ENCODE data around the gene DTX3.

DTX3 gene

DNA sequence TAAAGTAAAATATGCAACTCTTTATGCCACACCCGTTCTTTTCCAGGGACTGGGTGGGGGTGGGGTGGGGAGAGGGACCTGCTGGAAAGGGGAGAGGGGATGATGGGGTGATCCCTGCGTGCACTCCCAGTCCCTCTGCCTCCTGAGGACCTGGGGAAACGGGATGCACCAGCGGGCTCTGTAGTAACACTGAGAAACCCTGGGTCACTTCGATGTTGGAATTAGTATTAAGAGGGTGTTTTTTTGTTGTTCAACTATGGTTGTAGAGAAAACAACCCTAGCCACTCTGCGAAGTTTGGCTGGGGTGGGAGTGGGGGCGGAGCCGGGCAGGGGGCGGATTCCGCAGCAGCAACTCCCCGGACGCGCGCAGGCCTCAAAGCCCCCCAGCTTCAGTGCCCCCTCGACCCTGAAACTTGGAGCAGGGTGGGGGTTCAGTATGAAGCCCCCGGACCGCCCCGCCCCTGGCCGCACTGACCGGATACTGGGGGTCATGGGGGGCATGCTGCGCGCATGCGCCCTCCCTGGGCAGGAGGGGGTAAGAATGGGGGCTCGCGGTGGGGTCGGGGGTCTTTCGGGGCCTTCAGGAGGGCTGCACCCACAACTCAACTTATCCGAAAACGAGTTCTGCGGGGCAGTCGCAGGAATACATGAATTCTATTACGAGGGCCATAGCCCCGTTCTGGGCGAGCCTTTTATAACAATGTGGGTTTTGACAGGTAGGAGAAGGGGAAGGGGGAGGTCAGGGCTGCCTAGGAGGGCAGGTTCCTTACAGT, 5.3 kb downstream of the DTX3 start:
- Histone ChIP-seq H3K4me3 (ENCODE audit: low read length) (peak overlapping the region; percentile 69), H3K27ac (ENCODE audit: low read length) (no peak overlapping the region), H3K9me3 (ENCODE audit: control insufficient read depth, low read depth, low read length) (no peaks in the 10 kb centered on the region), H3K27me3 (ENCODE audit: control insufficient read depth, insufficient read depth, low read length) (peaks cover 42% of the 10 kb centered on the region), H3K4me1 (ENCODE audit: control insufficient read depth, low read depth, low read length) (peaks cover 29% of the 10 kb centered on the region), H3K36me3 (ENCODE audit: control insufficient read depth, low read depth, low read length) (peaks cover 4% of the 10 kb centered on the region), H3K9ac (ENCODE audit: low read length) (no peak overlapping the region)

DNA sequence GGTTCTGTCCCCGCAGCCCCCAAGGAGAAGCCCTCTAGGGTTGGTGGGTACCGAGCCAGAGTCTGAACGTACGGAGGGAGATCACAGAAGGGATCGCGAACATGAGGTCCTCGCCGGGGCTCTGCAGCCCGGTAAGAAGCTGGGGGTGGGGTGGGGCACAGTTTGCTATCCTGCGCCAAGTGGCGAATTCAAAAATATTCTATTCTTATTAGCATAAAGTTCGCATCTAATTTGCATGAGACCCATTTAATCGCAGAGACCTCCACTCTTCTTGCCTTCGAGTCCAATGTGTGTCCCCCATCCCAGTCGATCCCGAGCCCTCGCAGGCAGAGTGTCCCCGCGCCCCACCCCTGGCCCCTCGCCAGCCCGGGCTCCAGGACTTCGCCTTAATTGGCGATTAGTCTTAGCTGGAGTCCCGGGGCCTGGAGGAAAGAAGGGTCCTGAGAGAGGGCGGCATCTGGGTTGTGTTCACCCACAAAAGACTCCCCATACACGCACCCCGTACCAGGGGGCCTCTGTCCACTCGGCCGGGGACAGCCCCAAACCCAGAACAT, 6.0 kb downstream of the DTX3 start:
- Histone ChIP-seq H3K27me3 (ENCODE audit: control insufficient read depth, insufficient read depth, low read length) (peaks cover 49% of the 10 kb centered on the region), H3K27ac (ENCODE audit: low read length) (no peak overlapping the region), H3K4me3 (ENCODE audit: low read length) (peak overlapping the region; percentile 69), H3K9me3 (ENCODE audit: control insufficient read depth, low read depth, low read length) (no peaks in the 10 kb centered on the region), H3K4me1 (ENCODE audit: control insufficient read depth, low read depth, low read length) (peaks cover 25% of the 10 kb centered on the region), H3K9ac (ENCODE audit: low read length) (no peak overlapping the region), H3K36me3 (ENCODE audit: control insufficient read depth, low read depth, low read length) (peaks cover 4% of the 10 kb centered on the region)

- H3K9me3 ChIP-seq (ENCODE audit: control insufficient read depth, low read depth, low read length) = no peaks in the 10 kb centered on the region
- peak within 1 kb of the TSS; percentile 69 for H3K4me3 ChIP-seq (ENCODE audit: low read length)
- H3K27ac ChIP-seq (ENCODE audit: low read length) = no peak within 1 kb of the TSS
- H3K27me3 ChIP-seq (ENCODE audit: control insufficient read depth, insufficient read depth, low read length) = peaks cover 51% of the 10 kb centered on the region
- peaks cover 4% of the 10 kb centered on the region for H3K36me3 ChIP-seq (ENCODE audit: control insufficient read depth, low read depth, low read length)
- H3K4me1 ChIP-seq (ENCODE audit: control insufficient read depth, low read depth, low read length) = peaks cover 21% of the 10 kb centered on the region
- H3K9ac ChIP-seq (ENCODE audit: low read length) = no peak within 1 kb of the TSS
Observed at GRCh38 chr12:57611108-57611826, 6.6 kb downstream of the DTX3 start, which contains the start of gene ARHGEF25. Gene ARHGEF25 (plus strand): TSS chr12:57611435. CDS start chr12:57611895, 460 bp downstream.

DNA sequence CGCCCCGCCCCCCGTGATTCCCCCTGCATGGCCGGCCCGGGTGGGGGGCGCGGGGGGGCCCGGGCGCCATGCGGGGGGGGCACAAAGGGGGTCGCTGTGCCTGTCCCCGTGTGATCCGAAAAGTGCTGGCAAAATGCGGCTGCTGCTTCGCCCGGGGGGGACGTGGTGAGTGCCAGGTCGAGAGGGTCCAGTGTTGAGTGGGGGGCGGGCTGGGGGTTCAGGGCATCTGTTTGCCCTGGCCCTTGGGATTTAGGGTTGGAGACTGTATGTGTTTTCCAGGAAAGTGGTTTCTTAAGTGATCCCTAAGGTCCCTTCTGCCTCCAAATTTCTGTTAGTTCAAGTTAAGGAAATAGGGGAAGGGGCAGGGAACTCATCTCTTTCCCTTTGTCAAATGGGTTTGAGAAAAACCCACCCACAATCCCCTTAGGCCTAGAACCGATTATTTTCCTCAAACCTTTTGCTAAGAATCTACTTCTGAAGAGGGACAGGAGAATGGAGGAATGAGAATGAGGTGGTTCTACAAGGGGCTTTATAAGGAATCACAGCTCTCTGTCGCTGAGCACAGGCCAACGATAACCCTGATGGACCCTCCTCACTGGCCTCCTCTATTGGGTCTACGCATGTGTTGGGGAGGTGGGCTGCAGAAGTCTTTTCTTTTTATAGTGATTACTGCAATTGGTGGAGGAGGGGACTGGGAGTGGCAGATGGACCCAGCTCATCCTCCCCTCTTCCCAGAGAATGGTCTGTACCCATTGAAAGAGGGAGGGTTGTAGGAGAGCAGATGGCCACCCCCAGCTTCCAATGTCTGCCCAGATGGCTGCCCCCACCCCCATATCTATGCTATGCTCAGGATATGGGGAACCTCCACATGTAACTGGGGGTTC, 7.4 kb downstream of the DTX3 start:
- Histone ChIP-seq H3K27ac (ENCODE audit: low read length) (no peak overlapping the region), H3K9me3 (ENCODE audit: control insufficient read depth, low read depth, low read length) (no peaks in the 10 kb centered on the region), H3K36me3 (ENCODE audit: control insufficient read depth, low read depth, low read length) (peaks cover 4% of the 10 kb centered on the region), H3K4me3 (ENCODE audit: low read length) (peak overlapping the region; percentile 69), H3K4me1 (ENCODE audit: control insufficient read depth, low read depth, low read length) (peaks cover 21% of the 10 kb centered on the region), H3K27me3 (ENCODE audit: control insufficient read depth, insufficient read depth, low read length) (peaks cover 56% of the 10 kb centered on the region), H3K9ac (ENCODE audit: low read length) (no peak overlapping the region)

GRCh38 chr12:57612711-57613426, 8.2 kb downstream of the DTX3 start:
- H3K36me3 ChIP-seq (ENCODE audit: control insufficient read depth, low read depth, low read length) = no peaks in the 10 kb centered on the region
- H3K9ac ChIP-seq (ENCODE audit: low read length) = no peak overlapping the region
- peaks cover 64% of the 10 kb centered on the region for H3K27me3 ChIP-seq (ENCODE audit: control insufficient read depth, insufficient read depth, low read length)
- H3K27ac ChIP-seq (ENCODE audit: low read length) = no peak overlapping the region
- no peaks in the 10 kb centered on the region for H3K9me3 ChIP-seq (ENCODE audit: control insufficient read depth, low read depth, low read length)
- H3K4me1 ChIP-seq (ENCODE audit: control insufficient read depth, low read depth, low read length) = peaks cover 21% of the 10 kb centered on the region
- no peak overlapping the region for H3K4me3 ChIP-seq (ENCODE audit: low read length)

DNA sequence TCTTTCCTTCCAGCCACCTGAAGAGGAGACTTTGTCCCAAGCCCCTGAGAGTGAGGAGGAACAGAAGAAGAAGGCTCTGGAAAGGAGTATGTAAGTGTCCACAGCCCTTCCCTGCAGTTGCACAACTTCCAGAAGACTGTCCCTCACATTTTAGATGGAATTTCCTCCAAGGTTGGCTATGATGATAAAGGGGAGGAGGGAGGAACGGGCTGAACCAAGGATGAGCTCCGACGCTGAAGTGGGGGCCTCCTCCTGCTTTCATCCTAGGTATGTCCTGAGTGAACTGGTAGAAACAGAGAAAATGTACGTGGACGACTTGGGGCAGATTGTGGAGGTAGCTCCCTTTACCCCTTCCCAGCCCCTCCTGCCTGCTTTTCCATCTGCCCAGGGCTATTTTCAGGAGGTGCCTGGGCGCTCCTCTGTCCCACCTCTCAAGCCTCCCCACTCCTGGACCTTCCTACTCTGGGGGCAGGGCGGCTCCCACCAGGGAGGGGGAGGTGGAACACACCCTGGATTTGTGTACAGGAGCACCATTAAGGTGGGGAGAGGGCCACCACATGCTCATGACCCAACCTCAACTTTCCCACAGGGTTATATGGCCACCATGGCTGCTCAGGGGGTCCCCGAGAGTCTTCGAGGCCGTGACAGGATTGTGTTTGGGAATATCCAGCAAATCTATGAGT, 8.9 kb downstream of the DTX3 start:
- no peak overlapping the region for H3K9ac ChIP-seq (ENCODE audit: low read length)
- no peaks in the 10 kb centered on the region for H3K36me3 ChIP-seq (ENCODE audit: control insufficient read depth, low read depth, low read length)
- H3K27ac ChIP-seq (ENCODE audit: low read length) = no peak overlapping the region
- H3K4me3 ChIP-seq (ENCODE audit: low read length) = no peak overlapping the region
- peaks cover 71% of the 10 kb centered on the region for H3K27me3 ChIP-seq (ENCODE audit: control insufficient read depth, insufficient read depth, low read length)
- peaks cover 21% of the 10 kb centered on the region for H3K4me1 ChIP-seq (ENCODE audit: control insufficient read depth, low read depth, low read length)
- H3K9me3 ChIP-seq (ENCODE audit: control insufficient read depth, low read depth, low read length) = no peaks in the 10 kb centered on the region

DNA sequence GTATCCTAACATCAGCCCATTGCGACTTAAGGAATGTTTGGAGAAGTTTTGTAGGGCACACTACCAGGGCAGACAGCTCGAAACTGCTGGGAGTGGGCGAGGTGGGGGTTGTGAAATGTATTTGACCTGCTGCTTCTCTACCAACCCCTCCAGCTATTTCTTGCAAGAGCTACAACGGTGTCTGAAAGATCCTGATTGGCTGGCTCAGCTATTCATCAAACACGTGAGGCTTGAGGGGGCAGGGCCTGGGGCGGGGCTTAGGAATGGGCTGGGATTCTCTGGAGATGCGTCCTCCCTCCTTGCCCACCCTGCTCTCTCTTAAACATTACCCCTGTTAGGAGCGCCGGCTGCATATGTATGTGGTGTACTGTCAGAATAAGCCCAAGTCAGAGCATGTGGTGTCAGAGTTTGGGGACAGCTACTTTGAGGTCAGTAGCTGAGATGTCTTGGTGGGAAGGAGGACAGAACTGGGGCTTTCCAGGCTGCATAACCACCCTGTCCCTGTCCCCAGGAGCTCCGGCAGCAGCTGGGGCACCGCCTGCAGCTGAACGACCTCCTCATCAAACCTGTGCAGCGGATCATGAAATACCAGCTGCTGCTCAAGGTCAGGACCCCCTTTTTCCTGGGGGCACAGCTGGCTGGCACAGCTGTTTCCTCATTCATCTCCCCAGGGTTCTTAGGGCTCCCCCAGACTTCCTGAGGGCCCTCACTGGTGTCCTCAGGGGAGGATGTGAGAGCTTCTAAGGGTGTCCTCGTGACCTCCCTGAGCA, 9.7 kb downstream of the DTX3 start:
- no peaks in the 10 kb centered on the region for H3K36me3 ChIP-seq (ENCODE audit: control insufficient read depth, low read depth, low read length)
- no peaks in the 10 kb centered on the region for H3K9me3 ChIP-seq (ENCODE audit: control insufficient read depth, low read depth, low read length)
- peaks cover 13% of the 10 kb centered on the region for H3K4me1 ChIP-seq (ENCODE audit: control insufficient read depth, low read depth, low read length)
- no peak overlapping the region for H3K27ac ChIP-seq (ENCODE audit: low read length)
- H3K9ac ChIP-seq (ENCODE audit: low read length) = no peak overlapping the region
- H3K27me3 ChIP-seq (ENCODE audit: control insufficient read depth, insufficient read depth, low read length) = peaks cover 79% of the 10 kb centered on the region
- no peak overlapping the region for H3K4me3 ChIP-seq (ENCODE audit: low read length)

DNA sequence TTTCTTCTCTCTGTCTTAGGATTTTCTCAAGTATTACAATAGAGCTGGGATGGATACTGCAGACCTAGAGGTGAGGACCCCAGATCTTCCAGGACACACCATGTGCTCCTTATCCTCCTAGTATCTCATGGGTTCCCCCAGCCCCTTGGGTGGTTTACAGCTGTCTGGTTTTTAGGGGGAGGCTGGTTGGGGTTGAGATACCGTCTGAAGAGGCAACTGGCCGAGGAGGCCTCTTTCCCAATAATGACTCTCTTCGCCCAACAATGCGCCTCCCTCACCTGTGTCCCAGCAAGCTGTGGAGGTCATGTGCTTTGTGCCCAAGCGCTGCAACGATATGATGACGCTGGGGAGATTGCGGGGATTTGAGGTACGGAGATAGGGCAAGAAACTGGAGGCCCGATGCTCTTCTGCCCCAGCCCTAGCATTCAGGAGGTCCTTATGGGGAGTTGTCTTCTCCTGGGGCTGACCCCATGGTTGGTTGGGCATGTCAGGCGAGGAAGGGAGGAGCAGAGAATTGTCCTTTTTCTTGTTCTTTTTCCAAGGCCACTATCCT, 10.4 kb downstream of the DTX3 start:
- Histone ChIP-seq H3K36me3 (ENCODE audit: control insufficient read depth, low read depth, low read length) (no peaks in the 10 kb centered on the region), H3K4me1 (ENCODE audit: control insufficient read depth, low read depth, low read length) (peaks cover 12% of the 10 kb centered on the region), H3K9me3 (ENCODE audit: control insufficient read depth, low read depth, low read length) (no peaks in the 10 kb centered on the region), H3K4me3 (ENCODE audit: low read length) (no peak overlapping the region), H3K27ac (ENCODE audit: low read length) (no peak overlapping the region), H3K27me3 (ENCODE audit: control insufficient read depth, insufficient read depth, low read length) (peaks cover 82% of the 10 kb centered on the region), H3K9ac (ENCODE audit: low read length) (no peak overlapping the region)

DNA sequence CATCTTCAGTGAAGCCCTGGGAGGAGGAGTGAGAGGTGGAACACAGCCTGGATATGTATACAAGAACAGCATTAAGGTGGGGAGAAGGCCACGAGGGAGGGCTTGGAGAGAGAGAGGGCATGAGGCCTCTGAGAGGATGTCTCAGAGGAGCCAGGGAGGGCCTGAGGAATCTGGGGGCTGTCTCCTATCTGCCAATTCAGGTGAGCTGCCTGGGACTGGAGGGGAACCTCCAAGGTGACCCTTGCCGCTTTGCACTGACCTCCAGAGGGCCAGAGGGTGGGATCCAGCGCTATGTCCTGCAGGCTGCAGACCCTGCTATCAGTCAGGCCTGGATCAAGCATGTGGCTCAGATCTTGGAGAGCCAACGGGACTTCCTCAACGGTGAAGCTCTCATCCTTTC, 11.0 kb downstream of the DTX3 start:
- peaks cover 12% of the 10 kb centered on the region for H3K4me1 ChIP-seq (ENCODE audit: control insufficient read depth, low read depth, low read length)
- H3K27ac ChIP-seq (ENCODE audit: low read length) = no peak overlapping the region
- H3K27me3 ChIP-seq (ENCODE audit: control insufficient read depth, insufficient read depth, low read length) = peaks cover 82% of the 10 kb centered on the region
- H3K36me3 ChIP-seq (ENCODE audit: control insufficient read depth, low read depth, low read length) = no peaks in the 10 kb centered on the region
- no peak overlapping the region for H3K4me3 ChIP-seq (ENCODE audit: low read length)
- no peaks in the 10 kb centered on the region for H3K9me3 ChIP-seq (ENCODE audit: control insufficient read depth, low read depth, low read length)
- H3K9ac ChIP-seq (ENCODE audit: low read length) = no peak overlapping the region
